ENCODE measurements around the gene BMP7.

DNA sequence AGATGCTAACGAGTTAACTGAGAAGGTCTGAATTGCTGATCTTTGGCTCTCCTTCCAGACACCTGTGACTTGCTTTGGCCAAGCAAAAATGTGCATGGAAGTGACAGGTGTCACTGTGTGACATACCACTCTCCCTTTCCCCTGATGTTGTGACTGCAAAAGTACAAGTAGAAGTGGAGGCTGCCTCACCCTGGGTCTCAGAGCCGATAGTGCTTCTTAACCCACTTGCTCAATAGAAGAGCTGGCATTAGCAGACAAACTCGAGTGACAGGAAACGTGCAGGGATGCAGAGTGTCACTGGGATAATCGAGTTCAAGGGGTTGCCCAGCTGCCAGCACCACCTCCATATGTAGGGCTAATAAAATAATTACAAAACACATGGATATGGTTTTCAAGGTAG lies 46.8 kb upstream of the BMP7 start:
- TF ChIP-seq POLR2A (IDR thresholded peaks at IDR 0.05; ENCODE audit: low read depth, low read length) (no peak), TAF1 (IDR thresholded peaks at IDR 0.05; ENCODE audit: borderline replicate concordance, low read depth, low read length) (no peak), POLR2AphosphoS5 (IDR thresholded peaks at IDR 0.05; ENCODE audit: low read depth, low read length) (no peak)
